Measurements from ENCODE around the gene HS3ST5.
"Not testable (repeated sequence)": the region's sequence is repeated elsewhere in the genome, so short reads cannot be mapped to it uniquely, and the experiment has no call there.

Gene HS3ST5

DNA sequence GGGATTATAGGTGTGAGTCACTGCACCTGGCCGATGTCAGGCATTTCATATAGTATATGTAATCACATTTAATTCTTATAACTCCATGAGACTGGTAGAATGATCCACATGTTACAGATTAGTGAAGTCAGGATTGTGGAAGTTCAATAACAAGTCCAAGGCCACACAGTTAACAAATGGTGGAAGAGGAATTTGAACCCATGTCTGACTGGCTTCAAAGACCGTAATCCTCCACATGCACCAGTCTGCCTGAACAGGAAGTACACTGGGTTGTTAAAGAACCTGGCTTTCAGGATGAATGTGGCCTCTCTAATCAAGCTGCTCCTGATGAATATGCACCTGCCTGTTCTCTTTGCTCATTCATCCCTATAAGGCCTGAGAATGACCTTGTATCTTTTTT is 249.9 kb downstream of the HS3ST5 start:
- DNase-seq (ENCODE audit: low read depth), result no peak

- no peak for DNase-seq (ENCODE audit: low read depth)
These were observed 252.2 kb downstream of the HS3ST5 start for GRCh38 chr6:114090626-114091025.

DNA sequence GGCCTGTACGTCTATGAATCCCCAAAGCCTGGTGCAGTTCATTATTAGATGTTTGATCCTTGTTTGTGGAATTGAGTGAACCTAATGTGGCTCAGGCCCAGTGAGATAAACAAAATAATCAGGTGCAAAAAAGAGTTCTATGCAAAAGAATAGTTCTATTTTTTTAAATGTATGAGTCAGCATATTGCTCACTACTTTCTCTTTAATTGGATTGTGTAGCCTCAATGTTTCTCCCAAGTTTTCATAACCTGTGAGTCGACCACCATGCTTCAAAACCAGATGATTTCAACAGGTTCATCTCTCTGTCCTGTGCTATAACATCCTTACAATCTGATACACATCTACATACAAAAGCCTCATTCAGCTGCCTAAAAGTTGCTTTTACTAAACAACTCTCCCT is 255.3 kb downstream of the HS3ST5 start:
- no peak for DNase-seq (ENCODE audit: low read depth)

GRCh38 chr6:114085211-114085610 is 257.6 kb downstream of the HS3ST5 start:
- no peak for DNase-seq (ENCODE audit: low read depth)

- no peak for DNase-seq (ENCODE audit: low read depth)
These were observed 258.4 kb downstream of the HS3ST5 start for GRCh38 chr6:114084327-114084890.

- DNase-seq (ENCODE audit: low read depth), result no peak
These were observed 259.6 kb downstream of the HS3ST5 start for GRCh38 chr6:114083251-114083650.

- no peak for DNase-seq (ENCODE audit: low read depth)
These were observed 261.1 kb downstream of the HS3ST5 start for GRCh38 chr6:114081730-114082129.

DNA sequence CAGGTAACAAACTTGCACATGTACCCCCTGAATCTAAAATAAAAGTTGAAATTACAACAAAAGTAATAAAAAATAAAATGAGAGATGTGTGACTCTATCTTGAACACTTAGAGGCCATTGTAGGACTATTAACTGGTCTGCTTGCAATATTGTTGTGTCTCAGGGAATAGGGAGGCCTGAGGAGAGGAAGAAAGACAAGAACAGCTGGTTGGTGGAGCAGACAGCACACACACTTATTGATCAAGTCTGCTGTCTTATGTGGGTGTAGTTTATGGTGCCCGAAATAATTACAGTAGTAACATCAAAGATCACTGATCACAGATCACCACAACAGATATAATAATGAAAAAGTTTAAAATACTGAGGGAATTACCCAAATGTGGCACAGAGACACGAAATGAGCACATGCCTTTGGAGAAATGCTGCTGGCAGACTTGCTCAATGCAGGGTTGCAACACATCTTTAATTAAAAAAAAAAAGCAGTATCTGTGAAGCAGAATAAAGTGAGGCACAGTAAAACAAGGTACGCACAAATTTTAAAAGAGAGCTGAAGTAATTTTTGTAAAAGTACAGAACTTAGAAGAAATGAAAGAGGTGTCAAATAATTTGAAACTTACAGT is 261.8 kb downstream of the HS3ST5 start:
- no peak for DNase-seq (ENCODE audit: low read depth)

DNA sequence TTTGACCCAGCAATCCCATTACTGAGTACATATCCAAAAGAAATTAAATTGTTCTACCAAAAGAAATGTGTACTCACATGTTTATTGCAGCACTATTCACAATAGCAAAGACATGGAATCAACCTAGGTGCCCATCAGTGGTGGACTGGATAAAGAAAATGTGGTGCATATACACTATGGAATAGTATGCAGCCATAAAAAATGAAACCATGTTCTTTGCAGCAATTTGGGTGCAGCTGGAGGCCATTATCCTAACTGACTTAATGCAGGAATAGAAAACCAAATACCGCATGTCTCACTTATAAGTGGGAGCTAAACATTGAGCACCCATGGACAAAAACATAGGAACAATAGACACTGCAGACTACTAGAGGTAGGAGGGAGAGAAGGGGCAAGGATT is 262.4 kb downstream of the HS3ST5 start:
- DNase-seq (ENCODE audit: low read depth), result not testable (repeated sequence)

- DNase-seq (ENCODE audit: low read depth), result no peak
These were observed 267.0 kb downstream of the HS3ST5 start for GRCh38 chr6:114075777-114076176.

- DNase-seq (ENCODE audit: low read depth), result no peak
These were observed 267.5 kb downstream of the HS3ST5 start for GRCh38 chr6:114075300-114075699.

DNA sequence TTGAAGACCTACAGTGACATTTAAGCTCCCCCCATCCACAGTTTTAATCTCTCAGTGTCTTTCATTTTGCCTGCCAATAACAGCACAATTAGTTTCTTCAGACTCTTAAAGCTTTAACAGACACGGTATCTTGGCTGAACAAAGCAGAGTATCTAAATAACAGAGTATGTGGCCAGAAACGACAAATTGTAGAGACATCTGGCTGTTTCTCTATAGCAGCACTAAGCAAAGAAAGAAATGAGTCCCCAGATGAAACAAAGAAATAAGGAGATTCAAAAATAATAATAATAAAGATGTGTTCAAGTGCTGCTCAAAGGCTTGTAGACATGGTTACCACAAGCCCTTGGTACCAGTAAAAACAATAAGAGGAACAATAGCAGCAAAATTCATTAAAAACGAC is 274.1 kb downstream of the HS3ST5 start:
- DNase-seq (ENCODE audit: low read depth), result no peak

DNA sequence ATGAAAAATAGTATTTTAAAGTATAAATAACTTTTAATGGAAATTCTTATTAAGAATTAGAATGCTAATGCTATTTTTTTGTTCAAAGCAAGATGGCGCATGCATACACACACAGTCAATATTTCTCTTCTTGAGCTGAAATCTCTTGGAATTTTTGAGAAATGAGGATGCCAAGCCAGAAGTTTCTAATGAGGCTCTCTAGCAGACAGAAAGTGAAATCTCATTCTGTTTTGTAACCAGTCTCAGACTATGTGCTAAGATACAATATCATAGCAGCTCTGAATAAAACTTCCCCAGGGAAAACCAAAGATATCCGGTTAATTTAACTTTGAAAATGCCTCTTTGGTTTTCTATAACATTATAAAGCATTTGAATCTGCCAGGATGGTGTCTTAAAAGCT is 274.7 kb downstream of the HS3ST5 start:
- DNase-seq (ENCODE audit: low read depth), result no peak

GRCh38 chr6:114064862-114065261 is 278.0 kb downstream of the HS3ST5 start:
- no peak for DNase-seq (ENCODE audit: low read depth)

GRCh38 chr6:114063956-114064355 is 278.9 kb downstream of the HS3ST5 start:
- DNase-seq (ENCODE audit: low read depth), result no peak

- DNase-seq (ENCODE audit: low read depth), result no peak
These were observed 280.6 kb downstream of the HS3ST5 start for GRCh38 chr6:114062199-114062598.

GRCh38 chr6:114061741-114062140 is 281.1 kb downstream of the HS3ST5 start:
- DNase-seq (ENCODE audit: low read depth), result no peak

DNA sequence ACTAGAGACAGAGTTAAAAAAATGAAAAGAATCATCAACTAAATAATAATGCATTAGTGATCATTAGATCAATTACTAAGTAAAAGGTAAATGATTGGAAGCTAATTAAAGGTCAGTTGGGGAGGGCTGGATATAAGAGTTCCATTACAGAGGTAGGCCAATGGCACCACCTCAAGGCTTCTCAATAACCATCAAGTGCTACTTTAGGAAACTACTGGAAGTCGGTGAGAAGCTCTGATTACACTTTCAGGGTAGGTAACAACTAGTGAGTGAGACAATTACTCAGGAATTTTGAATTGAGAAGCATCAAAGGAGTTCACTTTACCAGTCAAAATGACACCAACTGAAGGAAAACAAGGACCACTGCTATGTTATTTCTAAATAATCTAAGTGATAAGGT is 281.7 kb downstream of the HS3ST5 start:
- no peak for DNase-seq (ENCODE audit: low read depth)

DNA sequence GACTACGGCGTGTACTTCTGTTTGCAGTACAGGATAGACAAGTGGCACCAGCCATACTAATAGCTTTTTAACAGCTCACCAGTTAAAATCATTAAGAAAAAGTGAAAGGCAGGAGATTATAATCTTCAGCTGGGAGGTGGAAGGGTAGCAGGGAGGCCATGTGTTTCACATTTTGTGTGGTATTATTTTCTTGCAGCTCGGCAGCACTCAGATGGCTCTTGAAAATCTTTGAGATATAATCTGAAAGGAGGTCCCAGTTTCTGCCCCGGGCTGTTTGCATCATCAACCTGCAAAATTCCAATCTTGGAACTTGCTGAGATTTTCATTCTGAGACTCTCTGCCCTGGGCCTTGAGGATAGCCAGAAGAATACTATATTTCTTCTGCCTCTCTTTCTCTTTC is 284.4 kb downstream of the HS3ST5 start:
- no peak for DNase-seq (ENCODE audit: low read depth)

DNA sequence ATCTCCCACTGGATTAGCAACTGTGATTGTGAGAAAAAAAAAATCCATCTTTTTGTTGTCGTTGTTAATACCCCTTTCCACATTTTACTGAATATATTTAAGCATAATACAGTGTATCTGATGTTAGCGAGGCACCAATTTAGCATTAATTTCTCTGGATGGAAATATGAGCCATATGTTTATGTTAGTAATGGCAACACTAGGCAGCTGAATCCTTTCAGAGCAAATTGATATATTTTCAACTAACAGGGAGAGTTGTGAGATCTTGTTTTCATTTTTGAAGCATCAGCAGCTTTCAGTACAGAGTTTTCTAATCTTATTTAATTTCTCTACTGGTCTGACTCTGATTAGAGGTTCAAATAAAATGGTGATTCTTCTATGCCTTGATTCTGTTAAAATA is 287.1 kb downstream of the HS3ST5 start:
- no peak for DNase-seq (ENCODE audit: low read depth)

GRCh38 chr6:114055349-114055748 is 287.5 kb downstream of the HS3ST5 start:
- DNase-seq (ENCODE audit: low read depth), result no peak

- no peak for DNase-seq (ENCODE audit: low read depth)
These were observed 289.0 kb downstream of the HS3ST5 start for GRCh38 chr6:114053791-114054190.

DNA sequence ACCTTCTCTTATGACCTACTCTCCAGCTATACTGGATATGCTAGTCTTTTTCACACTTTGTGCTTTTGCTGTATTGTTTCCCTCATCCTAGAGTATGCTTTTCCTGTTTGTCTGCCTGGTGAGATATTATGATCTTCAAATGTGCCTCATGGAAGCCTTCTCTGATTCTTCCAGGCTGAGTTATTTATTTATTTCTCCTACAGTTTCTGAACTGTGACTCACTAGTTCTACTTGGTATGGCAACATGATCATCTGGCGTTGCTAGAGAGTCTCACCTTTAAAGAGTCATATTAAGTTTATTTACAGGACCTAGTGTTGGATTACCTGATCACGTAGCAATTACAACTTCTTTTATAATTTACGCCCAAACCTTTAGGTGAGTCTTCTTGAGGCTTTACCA is 290.7 kb downstream of the HS3ST5 start:
- DNase-seq (ENCODE audit: low read depth), result no peak

DNA sequence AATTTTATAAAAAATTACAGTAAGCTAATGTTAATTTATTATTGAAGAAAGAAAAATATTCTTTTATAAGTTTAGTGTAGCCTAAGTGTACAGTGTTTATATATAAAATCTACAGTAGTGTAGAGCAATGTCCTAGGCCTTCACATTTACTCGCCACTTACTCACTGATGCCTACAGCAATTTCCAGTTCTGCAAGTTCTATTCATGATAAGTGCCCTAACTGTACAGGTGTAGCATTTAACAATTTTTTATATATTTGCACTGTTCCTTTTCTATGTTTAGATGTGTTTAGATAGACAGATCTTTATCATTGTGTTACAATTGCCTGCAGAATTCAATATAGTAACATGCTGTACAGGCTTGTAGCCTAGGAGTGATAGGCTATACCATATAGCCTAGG is 291.8 kb downstream of the HS3ST5 start:
- no peak for DNase-seq (ENCODE audit: low read depth)

Data from stimulated activated CD8-positive, alpha-beta memory T cell treated with anti-CD3 and anti-CD28 coated beads, Interleukin-7, amount 100 ng/mL, for 24 hours (primary cell).